ENCODE data around the gene SV2C. TPM values are rescaled to one million over a fixed set of nuclear protein-coding genes. Genes with fewer than 3 reads are reported as not detected.
"Not testable (repeated sequence)": the region's sequence is repeated elsewhere in the genome, so short reads cannot be mapped to it uniquely, and the experiment has no call there.

Gene SV2C, protein sequence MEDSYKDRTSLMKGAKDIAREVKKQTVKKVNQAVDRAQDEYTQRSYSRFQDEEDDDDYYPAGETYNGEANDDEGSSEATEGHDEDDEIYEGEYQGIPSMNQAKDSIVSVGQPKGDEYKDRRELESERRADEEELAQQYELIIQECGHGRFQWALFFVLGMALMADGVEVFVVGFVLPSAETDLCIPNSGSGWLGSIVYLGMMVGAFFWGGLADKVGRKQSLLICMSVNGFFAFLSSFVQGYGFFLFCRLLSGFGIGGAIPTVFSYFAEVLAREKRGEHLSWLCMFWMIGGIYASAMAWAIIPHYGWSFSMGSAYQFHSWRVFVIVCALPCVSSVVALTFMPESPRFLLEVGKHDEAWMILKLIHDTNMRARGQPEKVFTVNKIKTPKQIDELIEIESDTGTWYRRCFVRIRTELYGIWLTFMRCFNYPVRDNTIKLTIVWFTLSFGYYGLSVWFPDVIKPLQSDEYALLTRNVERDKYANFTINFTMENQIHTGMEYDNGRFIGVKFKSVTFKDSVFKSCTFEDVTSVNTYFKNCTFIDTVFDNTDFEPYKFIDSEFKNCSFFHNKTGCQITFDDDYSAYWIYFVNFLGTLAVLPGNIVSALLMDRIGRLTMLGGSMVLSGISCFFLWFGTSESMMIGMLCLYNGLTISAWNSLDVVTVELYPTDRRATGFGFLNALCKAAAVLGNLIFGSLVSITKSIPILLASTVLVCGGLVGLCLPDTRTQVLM
- total RNA-seq = 0.07 TPM in 1 of 2 replicates, not detected in the other
- total RNA-seq (2013) = under 0.01 TPM
- polyA plus RNA-seq = not detected in 2 replicates
- polyA minus RNA-seq = under 0.01 TPM in 1 of 2 replicates, not detected in the other

- ChIA-PET CTCF (no interaction called here), POLR2A (no interaction called here)
- peaks cover 20% of the 10 kb centered on the region for H3K4me1 Mint-ChIP-seq
- H3K9me3 Mint-ChIP-seq (ENCODE audit: insufficient read depth) = no peaks in the 10 kb centered on the region
- Histone ChIP-seq H3K9me3 (ENCODE audit: control extremely low read depth in 1 of 3, control insufficient read depth in 2 of 3, insufficient read depth in 1 of 3, low read length in 2 of 3) (peaks cover 0 to 4% (median 0%) of the 10 kb centered on the region in 3 donors), H2AFZ (ENCODE audit: insufficient read depth, low read depth, low read length, poor library complexity, severe bottlenecking) (peak within 1 kb of the TSS; percentile 42), H3K79me2 (ENCODE audit: control insufficient read depth, insufficient read depth, low read length) (no peaks in the 10 kb centered on the region), H4K20me1 (ENCODE audit: control insufficient read depth, insufficient read depth, low read length, poor library complexity, severe bottlenecking) (no peaks in the 10 kb centered on the region), H3K9ac (ENCODE audit: low read length) (peak within 1 kb of the TSS; percentile 29), H3K27ac (ENCODE audit: low read length in 2 of 2) (no peak within 1 kb of the TSS), H3K4me2 (replicated peaks; ENCODE audit: low read depth, low read length, poor library complexity, severe bottlenecking) (peak within 1 kb of the TSS; percentile 61), H3K27me3 (replicated peaks in 1 of 4; ENCODE audit: control extremely low read depth in 1 of 4, control insufficient read depth in 3 of 4, insufficient read depth in 4 of 4, low read length in 3 of 4) (peaks cover 0 to 50% (median 35%) of the 10 kb centered on the region in 4 experiments), H3K4me1 (ENCODE audit: control insufficient read depth in 2 of 2, insufficient read depth in 2 of 2, low read length in 2 of 2) (peaks cover 29 to 32% of the 10 kb centered on the region in 2 donors), H3K4me3 (ENCODE audit: control extremely low read depth in 1 of 5, extremely low read depth in 1 of 5, insufficient read depth in 1 of 5, low read depth in 2 of 5, low read length in 4 of 5) (peak within 1 kb of the TSS in 2 of 5 experiments; percentile 16 to 25), H3K36me3 (replicated peaks in 1 of 2; ENCODE audit: control extremely low read depth in 1 of 2, control insufficient read depth in 1 of 2, extremely low read depth in 1 of 2, insufficient read depth in 2 of 2, low read length in 1 of 2) (no peaks in the 10 kb centered on the region)
- H3K4me3 Mint-ChIP-seq = peak within 1 kb of the TSS; percentile 68
- no peak within 1 kb of the TSS for H3K27ac Mint-ChIP-seq
- TF ChIP-seq EZH2 (IDR thresholded peaks at IDR 0.05; ENCODE audit: borderline replicate concordance, insufficient read depth, low read depth, low read length, poor library complexity, severe bottlenecking) = no peak
- TF ChIP-seq, protein P1, sequence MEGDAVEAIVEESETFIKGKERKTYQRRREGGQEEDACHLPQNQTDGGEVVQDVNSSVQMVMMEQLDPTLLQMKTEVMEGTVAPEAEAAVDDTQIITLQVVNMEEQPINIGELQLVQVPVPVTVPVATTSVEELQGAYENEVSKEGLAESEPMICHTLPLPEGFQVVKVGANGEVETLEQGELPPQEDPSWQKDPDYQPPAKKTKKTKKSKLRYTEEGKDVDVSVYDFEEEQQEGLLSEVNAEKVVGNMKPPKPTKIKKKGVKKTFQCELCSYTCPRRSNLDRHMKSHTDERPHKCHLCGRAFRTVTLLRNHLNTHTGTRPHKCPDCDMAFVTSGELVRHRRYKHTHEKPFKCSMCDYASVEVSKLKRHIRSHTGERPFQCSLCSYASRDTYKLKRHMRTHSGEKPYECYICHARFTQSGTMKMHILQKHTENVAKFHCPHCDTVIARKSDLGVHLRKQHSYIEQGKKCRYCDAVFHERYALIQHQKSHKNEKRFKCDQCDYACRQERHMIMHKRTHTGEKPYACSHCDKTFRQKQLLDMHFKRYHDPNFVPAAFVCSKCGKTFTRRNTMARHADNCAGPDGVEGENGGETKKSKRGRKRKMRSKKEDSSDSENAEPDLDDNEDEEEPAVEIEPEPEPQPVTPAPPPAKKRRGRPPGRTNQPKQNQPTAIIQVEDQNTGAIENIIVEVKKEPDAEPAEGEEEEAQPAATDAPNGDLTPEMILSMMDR (IDR thresholded peaks at IDR 0.05) = no peak
- peaks cover 74% of the 10 kb centered on the region for H3K27me3 Mint-ChIP-seq
- DNase-seq (peak; percentile 22), ATAC-seq (ENCODE audit: low read depth) (no peak)
- intact Hi-C loops (cut with micrococcal nuclease) = no loop called here
- WGBS (ENCODE audit: insufficient coverage) = 2% methylated on average over 63 of the region's 63 CpGs
These were observed at the start of gene SV2C for GRCh38 chr5:76082772-76083554. Gene SV2C (plus strand): TSS chr5:76083383. CDS start chr5:76131751, 48,368 bp downstream.

GRCh38 chr5:76037736-76038151 lies 45.4 kb upstream of the SV2C start:
- H3K79me2 ChIP-seq (ENCODE audit: control insufficient read depth, insufficient read depth, low read length); H3K4me3 ChIP-seq (ENCODE audit: control extremely low read depth in 1 of 5, extremely low read depth in 1 of 5, insufficient read depth in 1 of 5, low read depth in 2 of 5, low read length in 4 of 5); H3K4me2 ChIP-seq (replicated peaks; ENCODE audit: low read depth, low read length, poor library complexity, severe bottlenecking); H4K20me1 ChIP-seq (ENCODE audit: control insufficient read depth, insufficient read depth, low read length, poor library complexity, severe bottlenecking); H3K4me1 ChIP-seq (ENCODE audit: control insufficient read depth in 2 of 2, insufficient read depth in 2 of 2, low read length in 2 of 2); H2AFZ ChIP-seq (ENCODE audit: insufficient read depth, low read depth, low read length, poor library complexity, severe bottlenecking); H3K9me3 Mint-ChIP-seq (ENCODE audit: insufficient read depth); H3K9me3 ChIP-seq (ENCODE audit: control extremely low read depth in 1 of 3, control insufficient read depth in 2 of 3, insufficient read depth in 1 of 3, low read length in 2 of 3); H3K27ac ChIP-seq (ENCODE audit: low read length in 2 of 2); H3K27me3 ChIP-seq (replicated peaks in 1 of 4; ENCODE audit: control extremely low read depth in 1 of 4, control insufficient read depth in 3 of 4, insufficient read depth in 4 of 4, low read length in 3 of 4); intact Hi-C loops (cut with micrococcal nuclease); ATAC-seq (ENCODE audit: low read depth); DNase-seq; H3K9ac ChIP-seq (ENCODE audit: low read length); H3K36me3 ChIP-seq (replicated peaks in 1 of 2; ENCODE audit: control extremely low read depth in 1 of 2, control insufficient read depth in 1 of 2, extremely low read depth in 1 of 2, insufficient read depth in 2 of 2, low read length in 1 of 2); H3K4me1 Mint-ChIP-seq; H3K27ac Mint-ChIP-seq; POLR2A ChIA-PET: not testable (repeated sequence)
- WGBS (ENCODE audit: insufficient coverage) = 17% methylated on average over 18 of the region's 18 CpGs
- CTCF ChIA-PET = interaction anchor here (0.6 kb wide), 1 partner anchor 184 kb away, joined by 3 read pairs; no protein-coding TSS in a partner anchor
- peak overlapping the region; percentile 11 for H3K4me3 Mint-ChIP-seq
- peaks cover 18% of the 10 kb centered on the region for H3K27me3 Mint-ChIP-seq
